ENCODE data around the gene PLCB1. TPM values are rescaled to one million over a fixed set of nuclear protein-coding genes. Genes with fewer than 3 reads are reported as not detected.

PLCB1 gene
- polyA plus RNA-seq, 1 donor (not counting 4 experiments of a cell fraction or from before 2014, with no cell fraction given) = 0.37 TPM

DNA sequence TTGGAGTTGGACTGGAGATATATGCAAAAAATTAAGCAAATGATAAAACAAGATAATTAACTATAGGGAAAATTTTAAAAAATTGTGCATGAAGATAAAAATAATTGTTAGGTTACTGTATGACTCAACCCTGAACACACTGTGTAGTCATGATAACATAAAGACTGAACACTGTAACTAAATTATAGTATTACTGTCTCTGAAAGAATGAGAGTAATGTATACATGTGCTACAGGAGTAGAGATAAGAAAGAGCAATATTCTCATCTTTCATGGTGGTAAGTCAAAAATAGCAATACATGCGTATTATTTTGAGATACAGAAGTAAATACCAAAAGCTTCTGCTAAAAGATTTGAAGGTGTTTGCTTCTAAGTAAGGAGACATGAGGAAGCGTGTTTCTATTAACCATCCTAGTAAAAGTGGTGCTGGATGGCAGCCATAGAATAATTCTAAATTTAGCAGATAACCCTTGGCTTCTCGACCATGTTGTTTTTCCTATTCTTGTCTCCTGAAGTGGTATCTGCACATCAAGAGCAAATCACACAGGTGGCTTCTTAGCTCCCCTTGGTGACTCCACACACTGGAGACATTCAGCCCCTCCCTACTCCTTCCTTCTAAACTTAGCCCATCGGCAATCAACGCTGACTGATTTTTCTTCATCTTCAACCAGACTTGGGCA lies 546.2 kb downstream of the PLCB1 start:
- Histone ChIP-seq H3K27me3 (ENCODE audit: control insufficient read depth, extremely low read depth, insufficient read depth, low read length) (no peaks in the 10 kb centered on the region), H3K9me3 (ENCODE audit: control insufficient read depth, low read depth, low read length) (no peaks in the 10 kb centered on the region), H3K27ac (ENCODE audit: control insufficient read depth, insufficient read depth, low read length) (no peak overlapping the region), H3K4me2 (ENCODE audit: control insufficient read depth, extremely low read depth, insufficient read depth, low read depth, low read length) (no peak overlapping the region), H3K9ac (ENCODE audit: control insufficient read depth, extremely low read depth, insufficient read depth, low read length) (no peak overlapping the region), H3K79me2 (ENCODE audit: control insufficient read depth, insufficient read depth, low read length) (no peaks in the 10 kb centered on the region), H3K36me3 (ENCODE audit: control insufficient read depth in 2 of 2, extremely low read depth in 1 of 2, insufficient read depth in 2 of 2, low read length in 2 of 2) (no peaks in the 10 kb centered on the region), H3K4me1 (ENCODE audit: control insufficient read depth, extremely low read depth, insufficient read depth, low read length) (no peaks in the 10 kb centered on the region), H3K9me1 (ENCODE audit: control insufficient read depth, extremely low read depth, insufficient read depth, low read length) (no peaks in the 10 kb centered on the region), H2AFZ (ENCODE audit: control insufficient read depth, low read length) (no peak overlapping the region), H4K20me1 (ENCODE audit: control insufficient read depth, extremely low read depth, insufficient read depth, low read length) (no peaks in the 10 kb centered on the region), H3K4me3 (ENCODE audit: control insufficient read depth in 2 of 3, extremely low read depth in 1 of 3, insufficient read depth in 2 of 3, low read depth in 1 of 3, low read length in 3 of 3) (no peak overlapping the region)
- FAIRE-seq (no peak), DNase-seq (ENCODE audit: low read depth, low spot score) (no peak)
- dilution Hi-C loops (cut with MboI; ENCODE audit: extremely low pct_ligation_motif_present, low sequenced_read_pairs) = no loop called here
- TF ChIP-seq, protein P1, sequence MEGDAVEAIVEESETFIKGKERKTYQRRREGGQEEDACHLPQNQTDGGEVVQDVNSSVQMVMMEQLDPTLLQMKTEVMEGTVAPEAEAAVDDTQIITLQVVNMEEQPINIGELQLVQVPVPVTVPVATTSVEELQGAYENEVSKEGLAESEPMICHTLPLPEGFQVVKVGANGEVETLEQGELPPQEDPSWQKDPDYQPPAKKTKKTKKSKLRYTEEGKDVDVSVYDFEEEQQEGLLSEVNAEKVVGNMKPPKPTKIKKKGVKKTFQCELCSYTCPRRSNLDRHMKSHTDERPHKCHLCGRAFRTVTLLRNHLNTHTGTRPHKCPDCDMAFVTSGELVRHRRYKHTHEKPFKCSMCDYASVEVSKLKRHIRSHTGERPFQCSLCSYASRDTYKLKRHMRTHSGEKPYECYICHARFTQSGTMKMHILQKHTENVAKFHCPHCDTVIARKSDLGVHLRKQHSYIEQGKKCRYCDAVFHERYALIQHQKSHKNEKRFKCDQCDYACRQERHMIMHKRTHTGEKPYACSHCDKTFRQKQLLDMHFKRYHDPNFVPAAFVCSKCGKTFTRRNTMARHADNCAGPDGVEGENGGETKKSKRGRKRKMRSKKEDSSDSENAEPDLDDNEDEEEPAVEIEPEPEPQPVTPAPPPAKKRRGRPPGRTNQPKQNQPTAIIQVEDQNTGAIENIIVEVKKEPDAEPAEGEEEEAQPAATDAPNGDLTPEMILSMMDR (optimal IDR thresholded peaks at IDR 0.05 in 1 of 3, IDR thresholded peaks at IDR 0.05 in 1 of 3, conservative IDR thresholded peaks at IDR 0.05 in 1 of 3; ENCODE audit: extremely low read depth in 1 of 3, insufficient read depth in 2 of 3, low read length in 3 of 3) = no peak
- no peak for TF ChIP-seq EZH2 (IDR thresholded peaks at IDR 0.05; ENCODE audit: low read length)

DNA sequence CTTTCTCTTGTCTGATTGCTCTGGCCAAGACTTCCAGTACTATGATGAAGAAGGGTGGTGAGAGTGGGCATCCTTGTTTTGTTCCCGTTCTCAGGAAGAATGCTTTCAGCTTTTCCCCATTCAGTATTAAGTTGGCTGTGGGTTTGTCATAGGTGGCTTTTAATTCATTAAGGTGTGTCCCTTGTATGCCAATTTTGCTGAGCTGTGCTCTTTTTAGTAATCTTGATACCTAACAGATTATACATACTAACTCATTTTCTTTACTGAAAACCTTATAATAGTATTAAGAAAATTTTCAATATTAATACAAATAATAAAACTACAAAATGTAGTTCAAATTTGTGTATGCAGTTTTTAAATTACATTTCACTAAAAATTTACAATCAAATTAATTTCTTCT lies 557.3 kb downstream of the PLCB1 start:
- no peak overlapping the region for H3K4me2 ChIP-seq (ENCODE audit: control insufficient read depth, extremely low read depth, insufficient read depth, low read depth, low read length)
- no peaks in the 10 kb centered on the region for H3K79me2 ChIP-seq (ENCODE audit: control insufficient read depth, insufficient read depth, low read length)
- H3K4me1 ChIP-seq (ENCODE audit: control insufficient read depth, extremely low read depth, insufficient read depth, low read length) = no peaks in the 10 kb centered on the region
- FAIRE-seq = no peak
- H3K27ac ChIP-seq (ENCODE audit: control insufficient read depth, insufficient read depth, low read length) = no peak overlapping the region
- TF ChIP-seq, protein P1 (optimal IDR thresholded peaks at IDR 0.05 in 1 of 3, IDR thresholded peaks at IDR 0.05 in 1 of 3, conservative IDR thresholded peaks at IDR 0.05 in 1 of 3; ENCODE audit: extremely low read depth in 1 of 3, insufficient read depth in 2 of 3, low read length in 3 of 3) = no peak
- TF ChIP-seq EZH2 (IDR thresholded peaks at IDR 0.05; ENCODE audit: low read length) = no peak
- no peak overlapping the region for H3K9ac ChIP-seq (ENCODE audit: control insufficient read depth, extremely low read depth, insufficient read depth, low read length)
- no peaks in the 10 kb centered on the region for H3K36me3 ChIP-seq (ENCODE audit: control insufficient read depth in 2 of 2, extremely low read depth in 1 of 2, insufficient read depth in 2 of 2, low read length in 2 of 2)
- dilution Hi-C loops (cut with MboI; ENCODE audit: extremely low pct_ligation_motif_present, low sequenced_read_pairs) = no loop called here
- no peaks in the 10 kb centered on the region for H3K27me3 ChIP-seq (ENCODE audit: control insufficient read depth, extremely low read depth, insufficient read depth, low read length)
- no peak for DNase-seq (ENCODE audit: low read depth, low spot score)
- no peaks in the 10 kb centered on the region for H3K9me3 ChIP-seq (ENCODE audit: control insufficient read depth, low read depth, low read length)
- H2AFZ ChIP-seq (ENCODE audit: control insufficient read depth, low read length) = no peak overlapping the region
- H3K4me3 ChIP-seq (ENCODE audit: control insufficient read depth in 2 of 3, extremely low read depth in 1 of 3, insufficient read depth in 2 of 3, low read depth in 1 of 3, low read length in 3 of 3) = no peak overlapping the region
- no peaks in the 10 kb centered on the region for H4K20me1 ChIP-seq (ENCODE audit: control insufficient read depth, extremely low read depth, insufficient read depth, low read length)
- no peaks in the 10 kb centered on the region for H3K9me1 ChIP-seq (ENCODE audit: control insufficient read depth, extremely low read depth, insufficient read depth, low read length)

All from keratinocyte (primary cell).